ENCODE data around the gene PLEKHM2. TPM values are rescaled to one million over a fixed set of nuclear protein-coding genes. Genes with fewer than 3 reads are reported as not detected.

PLEKHM2 gene
- total RNA-seq, 1 experiment from 2014 or later = 49.7 TPM

- no peak overlapping the region for H3K27ac Mint-ChIP-seq
- no peak for DNase-seq (ENCODE audit: low spot score)
- no peaks in the 10 kb centered on the region for H3K4me1 Mint-ChIP-seq
- no peaks in the 10 kb centered on the region for H3K27me3 Mint-ChIP-seq (ENCODE audit: low read depth)
- peaks cover 22% of the 10 kb centered on the region for H3K36me3 Mint-ChIP-seq
- ChIA-PET POLR2A (interaction anchor here (0.8 kb wide), 1 partner anchor 33 kb away, joined by 3 read pairs; no protein-coding TSS in a partner anchor), CTCF (interaction anchor here (0.6 to 3.4 kb wide), 6 partner anchors 13 to 86 kb away, joined by 3 to 15 read pairs (median 4); partner anchors contain the start of gene SLC25A34)
- TF ChIP-seq PRRX2 (CRISPR knock-in tag; IDR thresholded peaks at IDR 0.05) (no peak), NFATC4 (CRISPR knock-in tag; IDR thresholded peaks at IDR 0.05) (no peak), ZNF263 (CRISPR knock-in tag; IDR thresholded peaks at IDR 0.05; ENCODE audit: low read depth) (no peak), ZBTB21 (CRISPR knock-in tag; IDR thresholded peaks at IDR 0.05; ENCODE audit: borderline replicate concordance) (no peak), GRHL2 (CRISPR knock-in tag; IDR thresholded peaks at IDR 0.05; ENCODE audit: insufficient replicate concordance, severe bottlenecking) (no peak), E2F1 (CRISPR knock-in tag; IDR thresholded peaks at IDR 0.05) (no peak), NFE2L1 (CRISPR knock-in tag; IDR thresholded peaks at IDR 0.05) (no peak), ZNF512 (CRISPR knock-in tag; IDR thresholded peaks at IDR 0.05; ENCODE audit: borderline replicate concordance) (no peak), USF2 (CRISPR knock-in tag; IDR thresholded peaks at IDR 0.05) (no peak), AFF4 (CRISPR knock-in tag; IDR thresholded peaks at IDR 0.05; ENCODE audit: borderline replicate concordance) (no peak), NR3C1 (CRISPR knock-in tag; conservative IDR thresholded peaks at IDR 0.05; ENCODE audit: low read depth) (no peak), MXD4 (CRISPR knock-in tag; IDR thresholded peaks at IDR 0.05; ENCODE audit: borderline replicate concordance) (no peak), JAZF1 (CRISPR knock-in tag; IDR thresholded peaks at IDR 0.05) (no peak)
- TF ChIP-seq, protein P1, sequence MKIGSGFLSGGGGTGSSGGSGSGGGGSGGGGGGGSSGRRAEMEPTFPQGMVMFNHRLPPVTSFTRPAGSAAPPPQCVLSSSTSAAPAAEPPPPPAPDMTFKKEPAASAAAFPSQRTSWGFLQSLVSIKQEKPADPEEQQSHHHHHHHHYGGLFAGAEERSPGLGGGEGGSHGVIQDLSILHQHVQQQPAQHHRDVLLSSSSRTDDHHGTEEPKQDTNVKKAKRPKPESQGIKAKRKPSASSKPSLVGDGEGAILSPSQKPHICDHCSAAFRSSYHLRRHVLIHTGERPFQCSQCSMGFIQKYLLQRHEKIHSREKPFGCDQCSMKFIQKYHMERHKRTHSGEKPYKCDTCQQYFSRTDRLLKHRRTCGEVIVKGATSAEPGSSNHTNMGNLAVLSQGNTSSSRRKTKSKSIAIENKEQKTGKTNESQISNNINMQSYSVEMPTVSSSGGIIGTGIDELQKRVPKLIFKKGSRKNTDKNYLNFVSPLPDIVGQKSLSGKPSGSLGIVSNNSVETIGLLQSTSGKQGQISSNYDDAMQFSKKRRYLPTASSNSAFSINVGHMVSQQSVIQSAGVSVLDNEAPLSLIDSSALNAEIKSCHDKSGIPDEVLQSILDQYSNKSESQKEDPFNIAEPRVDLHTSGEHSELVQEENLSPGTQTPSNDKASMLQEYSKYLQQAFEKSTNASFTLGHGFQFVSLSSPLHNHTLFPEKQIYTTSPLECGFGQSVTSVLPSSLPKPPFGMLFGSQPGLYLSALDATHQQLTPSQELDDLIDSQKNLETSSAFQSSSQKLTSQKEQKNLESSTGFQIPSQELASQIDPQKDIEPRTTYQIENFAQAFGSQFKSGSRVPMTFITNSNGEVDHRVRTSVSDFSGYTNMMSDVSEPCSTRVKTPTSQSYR (CRISPR knock-in tag; IDR thresholded peaks at IDR 0.05) = no peak
- no peaks in the 10 kb centered on the region for H3K9me3 Mint-ChIP-seq
- ATAC-seq = no peak
- no peak overlapping the region for H3K4me3 Mint-ChIP-seq
Observed at GRCh38 chr1:15723631-15724246, 39.6 kb downstream of the PLEKHM2 start.

Data from WTC11 (cell line).